ENCODE data around the gene FAM227B. TPM values are rescaled to one million over a fixed set of nuclear protein-coding genes. Genes with fewer than 3 reads are reported as not detected.

FAM227B gene
- total RNA-seq, 2 experiments from 2014 or later: 6.0 to 6.1 TPM

GRCh38 chr15:49625460-49626036, 4.9 kb upstream of the FAM227B start:
- no peak for DNase-seq
- peaks cover 7% of the 10 kb centered on the region for H3K9me3 Mint-ChIP-seq
- H3K27me3 Mint-ChIP-seq: no peaks in the 10 kb centered on the region
- H3K4me3 Mint-ChIP-seq: no peak overlapping the region
- no peak for TF ChIP-seq CTCF (IDR thresholded peaks at IDR 0.05)
- no peak for ATAC-seq
- POLR2A ChIA-PET: no interaction called here
- intact Hi-C loops (cut with micrococcal nuclease): no loop called here
- no peak overlapping the region for H3K27ac Mint-ChIP-seq
- CTCF ChIA-PET: no interaction called here
- peaks cover 29% of the 10 kb centered on the region for H3K36me3 Mint-ChIP-seq (ENCODE audit: low read depth)
- peaks cover 27% of the 10 kb centered on the region for H3K4me1 Mint-ChIP-seq (ENCODE audit: low read depth)

DNA sequence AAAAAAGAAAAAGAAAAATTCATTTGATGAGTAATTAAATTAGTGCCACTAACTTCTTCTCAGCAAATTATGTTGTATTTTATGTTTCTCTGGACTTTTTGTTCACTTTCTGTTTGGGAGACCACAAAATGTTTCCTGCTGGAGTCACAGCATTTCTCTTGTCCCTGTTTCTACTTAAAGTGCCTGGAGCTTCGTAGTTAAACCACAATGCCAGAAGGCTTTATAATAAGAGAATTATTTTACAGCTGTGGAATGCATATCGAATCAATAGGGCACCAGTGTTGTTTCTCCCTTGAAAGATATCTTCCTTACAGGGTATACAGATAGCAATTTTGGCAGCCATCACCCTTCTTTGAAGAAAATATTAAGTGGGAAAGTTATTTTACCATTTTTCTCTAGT, 3.4 kb upstream of the FAM227B start:
- intact Hi-C loops (cut with micrococcal nuclease): no loop called here
- no peak for TF ChIP-seq CTCF (IDR thresholded peaks at IDR 0.05)
- H3K4me3 Mint-ChIP-seq: no peak overlapping the region

GRCh38 chr15:49622561-49622960, 1.9 kb upstream of the FAM227B start:
- TF ChIP-seq CTCF (IDR thresholded peaks at IDR 0.05): no peak
- no peak overlapping the region for H3K27ac Mint-ChIP-seq
- H3K36me3 Mint-ChIP-seq (ENCODE audit: low read depth): peaks cover 24% of the 10 kb centered on the region
- ChIA-PET CTCF (no interaction called here), POLR2A (no interaction called here)
- H3K4me3 Mint-ChIP-seq: peak overlapping the region; percentile 89
- peaks cover 7% of the 10 kb centered on the region for H3K9me3 Mint-ChIP-seq
- H3K4me1 Mint-ChIP-seq (ENCODE audit: low read depth): peaks cover 41% of the 10 kb centered on the region
- no peaks in the 10 kb centered on the region for H3K27me3 Mint-ChIP-seq
- ATAC-seq (no peak), DNase-seq (no peak)
- intact Hi-C loops (cut with micrococcal nuclease): no loop called here

More for the DNA sequence above, 3.4 kb upstream of the FAM227B start:
- ChIA-PET CTCF (no interaction called here), POLR2A (no interaction called here)
- peaks cover 24% of the 10 kb centered on the region for H3K36me3 Mint-ChIP-seq (ENCODE audit: low read depth)
- H3K27me3 Mint-ChIP-seq: no peaks in the 10 kb centered on the region
- ATAC-seq (no peak), DNase-seq (no peak)
- peaks cover 7% of the 10 kb centered on the region for H3K9me3 Mint-ChIP-seq
- peaks cover 38% of the 10 kb centered on the region for H3K4me1 Mint-ChIP-seq (ENCODE audit: low read depth)
- H3K27ac Mint-ChIP-seq: no peak overlapping the region

DNA sequence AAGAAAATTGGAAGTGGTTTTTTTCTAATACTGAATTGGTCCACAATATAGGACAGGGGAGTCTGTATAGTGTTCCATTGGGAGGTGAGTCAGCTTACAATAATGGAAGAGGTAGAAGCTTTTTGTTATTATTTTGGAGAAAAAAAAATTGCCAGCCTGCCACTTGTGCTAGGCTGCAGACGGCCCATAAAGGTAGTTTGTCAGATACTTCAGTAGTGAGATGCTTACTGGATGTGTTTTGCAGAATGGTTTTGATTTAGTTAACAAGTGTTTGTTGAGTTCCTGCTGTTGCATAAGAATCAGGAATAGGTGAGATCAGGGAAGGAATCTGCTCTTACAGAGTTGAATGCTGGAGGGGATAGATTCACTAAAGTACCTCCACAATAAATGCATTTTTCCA, 1.3 kb upstream of the FAM227B start:
- H3K36me3 Mint-ChIP-seq (ENCODE audit: low read depth): peaks cover 24% of the 10 kb centered on the region
- H3K4me1 Mint-ChIP-seq (ENCODE audit: low read depth): peaks cover 41% of the 10 kb centered on the region
- peaks cover 7% of the 10 kb centered on the region for H3K9me3 Mint-ChIP-seq
- CTCF ChIA-PET: no interaction called here
- intact Hi-C loops (cut with micrococcal nuclease): no loop called here
- ATAC-seq: no peak
- DNase-seq: no peak
- H3K27ac Mint-ChIP-seq: no peak overlapping the region
- H3K27me3 Mint-ChIP-seq: no peaks in the 10 kb centered on the region
- peak overlapping the region; percentile 89 for H3K4me3 Mint-ChIP-seq
- POLR2A ChIA-PET: no interaction called here
- TF ChIP-seq CTCF (IDR thresholded peaks at IDR 0.05): no peak

GRCh38 chr15:49621401-49621811, 788 bp upstream of the FAM227B start:
- Mint-ChIP-seq H3K27me3 (no peaks in the 10 kb centered on the region), H3K9me3 (peaks cover 9% of the 10 kb centered on the region), H3K4me1 (ENCODE audit: low read depth) (peaks cover 41% of the 10 kb centered on the region), H3K27ac (peak overlapping the region; percentile 96), H3K4me3 (peak overlapping the region; percentile 89), H3K36me3 (ENCODE audit: low read depth) (peaks cover 25% of the 10 kb centered on the region)
- DNase-seq (no peak), ATAC-seq (no peak)
- POLR2A ChIA-PET: interaction anchor here (0.6 kb wide), 1 partner anchor 8 kb away, joined by 3 read pairs; no protein-coding TSS in a partner anchor
- CTCF ChIA-PET: no interaction called here
- TF ChIP-seq CTCF (IDR thresholded peaks at IDR 0.05): no peak
- intact Hi-C loops (cut with micrococcal nuclease): no loop called here
